Left renal pelvis (tissue), 4 donors: Measurements from ENCODE around the gene NTN4. TPM values are rescaled to one million over a fixed set of nuclear protein-coding genes. Genes with fewer than 3 reads are reported as not detected.
A peak's percentile ranks its signal among the peaks of the same experiment; 100 is the strongest.
"Not testable (repeated sequence)": the region's sequence is repeated elsewhere in the genome, so short reads cannot be mapped to it uniquely, and the experiment has no call there.

Experiments
- DNase-seq, 4 donors: peaks; one replicate each; pipeline ENCODE4 v3.0.0-alpha.2; 2013; ENCODE audit warnings: low read depth in 4 of 4, low spot score in 3 of 4
- polyA plus RNA-seq, 4 donors: library from polyadenylated mRNA; unstranded; fragments of 120-200 nt; gene quantifications; one replicate each; pipeline ENCODE4 v1.2.1, GENCODE V29; 2013; ENCODE audit not compliant: insufficient read length in 4 of 4

NTN4 gene
- polyA plus RNA-seq, 4 donors = 3.3 to 110 (median 104) TPM

DNA sequence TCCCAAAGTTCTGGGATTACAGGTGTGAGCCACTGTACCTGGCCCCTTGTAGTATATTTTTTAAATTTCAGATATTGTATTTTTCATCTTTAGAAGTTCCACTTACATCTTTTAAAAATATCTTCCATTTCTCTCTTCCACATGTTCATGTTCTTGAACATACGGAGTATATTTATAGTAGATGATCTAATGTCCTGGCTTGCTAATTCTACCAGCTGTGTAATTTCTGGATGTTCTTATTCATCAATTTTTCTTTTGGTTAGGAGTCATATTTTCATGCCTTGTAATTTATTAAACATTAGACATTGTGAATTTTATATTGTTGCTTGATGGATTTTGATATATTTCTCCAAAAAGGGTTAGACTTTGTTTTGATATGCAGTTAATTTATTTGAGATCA is 30.8 kb downstream of the NTN4 start:
- DNase-seq = no peak

DNA sequence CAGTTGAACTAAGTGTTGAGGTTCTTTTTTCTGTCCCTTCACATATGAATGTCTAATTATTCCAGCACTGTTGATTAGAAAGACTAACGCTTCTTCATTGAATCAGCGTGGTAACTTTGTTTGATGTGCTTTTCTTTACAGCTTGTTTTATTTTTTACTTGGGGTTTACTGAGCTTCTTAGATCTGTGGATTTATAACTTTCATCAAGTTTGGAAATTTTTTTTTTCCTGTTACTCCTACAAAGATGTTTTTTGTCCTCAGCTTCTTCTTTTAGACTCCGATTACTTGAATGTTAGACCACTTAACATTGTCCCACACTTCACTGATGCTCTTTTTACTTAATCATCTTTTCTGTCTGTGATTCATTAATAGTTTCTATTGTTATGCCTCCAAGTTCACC is 31.5 kb downstream of the NTN4 start:
- no peak for DNase-seq

DNA sequence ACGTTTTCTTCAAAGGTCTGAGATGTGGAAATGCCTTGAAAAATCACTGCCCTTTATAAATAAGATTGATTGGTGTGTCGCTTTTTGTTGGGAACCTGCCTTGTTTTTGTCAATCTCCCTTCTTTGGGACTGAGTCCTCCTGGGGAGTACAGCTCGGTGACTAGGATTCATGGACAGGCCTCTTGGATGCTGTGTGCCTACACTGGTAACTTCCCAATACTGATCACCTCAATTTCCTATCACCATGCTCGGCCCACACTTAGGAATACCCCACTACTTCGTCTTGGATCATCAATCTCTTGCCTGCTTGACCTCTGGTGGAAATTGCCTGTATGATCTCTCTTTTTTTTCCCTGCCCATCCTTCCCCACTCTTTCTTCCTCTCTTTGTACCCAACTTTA is 34.2 kb downstream of the NTN4 start:
- no peak for DNase-seq

DNA sequence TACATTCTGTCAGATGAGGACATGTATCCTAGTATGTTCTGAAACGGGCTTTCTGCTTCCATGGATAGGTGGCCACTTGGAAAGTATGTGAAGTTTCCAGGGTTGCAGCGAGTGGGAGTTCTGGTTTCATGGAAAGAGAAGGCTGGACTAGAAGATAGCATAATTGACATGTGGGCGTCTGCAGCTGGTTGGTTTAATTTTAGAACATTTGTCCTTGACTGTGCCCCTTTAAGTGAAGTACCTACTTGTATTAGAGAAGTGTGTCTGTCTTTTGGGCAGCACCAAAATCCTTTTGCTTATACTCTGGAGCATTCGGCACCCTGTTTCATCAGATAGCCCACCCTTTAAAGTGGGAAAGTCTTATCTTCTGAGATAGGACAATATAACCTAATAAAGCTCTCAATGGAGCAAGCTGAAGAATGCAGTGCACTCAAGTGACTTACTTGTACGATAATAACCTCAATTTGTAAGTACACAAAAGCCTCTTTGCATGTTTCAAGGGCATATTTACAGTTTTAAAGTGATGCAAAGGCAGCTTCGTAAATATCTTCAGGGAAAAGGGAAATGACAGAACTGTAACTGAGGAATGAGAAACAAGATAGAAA is 35.2 kb downstream of the NTN4 start:
- DNase-seq = no peak

DNA sequence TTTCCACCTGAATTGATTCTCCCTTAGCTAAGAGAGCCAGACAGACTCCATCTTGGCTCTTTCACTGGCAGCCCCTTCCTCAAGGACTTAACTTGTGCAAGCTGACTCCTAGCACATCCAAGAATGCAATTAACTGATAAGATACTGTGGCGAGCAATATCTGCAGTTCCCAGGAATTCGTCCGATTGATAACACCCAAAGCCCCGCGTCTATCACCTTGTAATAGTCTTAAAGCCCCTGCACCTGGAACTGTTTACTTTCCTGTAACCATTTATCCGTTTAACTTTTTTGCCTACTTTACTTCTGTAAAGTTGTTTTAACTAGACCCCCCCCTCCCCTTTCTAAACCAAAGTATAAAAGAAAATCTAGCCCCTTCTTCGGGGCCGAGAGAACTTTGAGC is 44.5 kb downstream of the NTN4 start:
- DNase-seq = not testable (repeated sequence)

DNA sequence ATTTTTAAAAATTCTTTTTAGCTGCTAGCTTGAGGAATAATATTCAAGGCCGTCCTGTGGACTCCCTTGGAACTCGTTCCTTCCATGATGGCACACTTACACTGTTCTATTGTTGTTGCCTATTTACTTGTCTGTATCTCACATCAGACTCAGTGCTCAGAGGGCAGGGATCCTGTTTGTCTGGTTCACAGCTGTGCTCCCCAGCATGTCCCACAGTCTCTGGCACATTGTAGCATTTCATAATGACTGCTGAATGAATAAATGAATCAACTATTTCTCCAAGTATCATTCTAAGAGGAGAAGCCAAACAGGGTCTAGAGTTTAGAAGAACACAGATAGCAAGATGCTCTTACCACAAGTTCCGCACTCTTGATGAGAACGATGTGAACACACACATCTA is 48.0 kb downstream of the NTN4 start:
- DNase-seq = no peak

DNA sequence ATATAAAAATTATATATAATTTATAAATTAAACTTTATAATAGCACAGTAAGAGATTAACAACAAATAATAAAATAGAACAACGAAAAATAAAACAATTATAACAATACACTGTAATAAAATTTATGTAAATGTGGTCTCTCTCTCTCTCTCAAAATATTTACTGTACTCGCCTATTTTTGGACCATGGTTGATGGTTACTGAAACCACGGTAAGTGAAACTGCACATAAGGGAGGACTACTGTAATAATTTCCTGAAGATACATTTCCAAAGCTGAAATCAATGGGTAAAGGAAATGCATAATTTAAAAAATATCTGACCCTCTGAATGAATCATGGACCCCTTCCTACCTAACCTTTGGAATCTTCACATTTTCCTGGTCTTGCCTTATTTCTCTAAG is 48.9 kb downstream of the NTN4 start:
- no peak for DNase-seq

DNA sequence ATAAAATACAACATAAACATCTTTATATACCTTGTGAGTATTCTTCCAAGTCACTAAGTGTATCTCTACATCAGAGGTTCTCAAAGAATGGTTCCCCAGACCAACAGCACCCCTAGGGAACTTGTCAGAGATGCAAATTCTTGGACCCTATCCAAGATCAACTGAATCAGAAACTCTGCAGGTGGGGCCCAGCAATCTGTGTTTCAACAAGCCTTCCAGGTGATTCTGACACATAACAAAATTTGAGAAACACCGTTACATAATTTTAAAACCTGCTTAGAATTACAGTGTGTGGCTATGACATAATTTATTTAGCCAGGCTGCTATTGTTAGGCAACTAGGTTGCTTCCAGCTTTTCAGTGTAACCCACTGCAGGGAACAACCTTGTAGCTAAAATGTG is 49.8 kb downstream of the NTN4 start:
- DNase-seq = no peak

DNA sequence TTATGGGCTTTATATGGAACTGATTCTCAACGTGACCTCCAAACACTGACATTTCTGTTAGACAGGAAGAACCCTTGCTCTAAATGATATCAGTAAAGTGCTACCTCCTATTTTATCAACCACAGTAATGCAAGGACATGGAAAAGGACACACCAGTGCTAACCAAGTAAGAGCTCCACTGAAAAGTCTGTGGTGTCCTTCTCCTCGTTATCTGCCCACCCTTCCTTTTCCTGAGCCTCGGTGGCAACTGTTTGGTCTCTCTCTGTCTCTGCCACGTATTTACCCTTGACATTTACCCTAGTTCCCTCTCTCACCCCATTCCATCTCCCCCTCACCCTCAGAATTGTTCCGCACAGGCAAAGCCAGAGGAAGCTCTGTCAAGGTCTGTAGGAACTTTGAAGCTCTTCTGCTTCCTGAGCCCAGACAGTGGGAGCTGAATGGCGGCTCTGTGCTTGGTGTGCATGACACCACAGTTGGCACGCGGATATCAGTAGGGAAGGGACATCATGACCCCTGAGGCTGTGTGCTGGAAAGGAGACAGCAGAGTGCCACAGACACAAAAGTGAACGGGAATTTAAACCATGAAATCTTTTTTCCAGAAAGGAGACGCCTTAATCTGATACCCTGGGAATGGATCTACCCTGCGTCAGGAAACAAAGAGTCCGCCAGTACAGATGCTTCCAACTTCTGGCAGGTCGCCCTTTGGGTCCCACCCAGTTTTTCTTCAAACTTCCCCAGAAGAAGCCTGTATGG is 50.8 kb downstream of the NTN4 start:
- DNase-seq = no peak

DNA sequence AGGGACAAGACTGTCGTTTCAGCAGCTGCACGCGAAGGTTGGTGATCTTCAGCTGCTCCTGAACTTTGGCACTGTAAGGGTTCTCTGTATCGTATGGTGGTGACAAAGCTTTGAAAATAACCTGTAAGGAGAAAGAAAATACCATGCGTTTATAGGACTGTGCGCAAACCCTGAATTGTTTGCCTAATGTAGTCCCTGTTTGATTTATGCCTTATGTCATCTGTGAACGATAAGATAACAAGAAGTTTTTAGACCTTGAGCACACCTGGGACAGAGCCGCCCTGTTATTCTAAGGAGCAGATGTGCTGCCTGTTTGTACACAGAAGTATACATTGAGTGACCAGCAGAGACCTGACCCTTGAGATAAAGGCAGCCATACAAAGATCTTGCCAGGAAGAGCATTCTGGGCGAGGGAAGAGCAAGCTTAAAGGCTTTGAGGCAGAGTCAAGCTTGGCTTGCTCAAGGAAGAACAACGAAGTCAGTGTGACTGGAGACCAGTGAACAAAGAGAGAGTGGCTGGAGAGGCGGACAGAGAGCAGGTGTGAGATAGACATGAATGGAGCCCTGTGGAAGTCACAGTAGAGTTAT is 52.4 kb downstream of the NTN4 start:
- no peak for DNase-seq

DNA sequence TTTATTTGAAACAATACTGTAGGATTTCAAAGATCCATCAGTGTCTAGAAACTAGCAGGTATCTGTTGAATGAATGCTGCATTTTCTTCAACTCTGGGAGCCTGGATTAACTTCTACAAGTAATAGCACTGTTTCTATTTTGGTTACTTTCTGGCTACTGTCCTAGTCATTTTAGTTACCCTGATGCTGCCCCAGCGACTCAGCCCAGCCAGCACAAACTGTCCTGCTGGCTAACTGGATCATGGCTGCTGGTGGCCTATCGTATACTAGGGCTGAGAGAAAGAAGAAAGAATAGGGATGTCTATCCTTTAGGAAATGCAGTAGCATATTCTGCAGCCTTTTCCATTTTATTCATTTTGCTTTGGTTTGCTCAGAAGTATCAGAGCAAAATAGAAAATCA is 53.9 kb downstream of the NTN4 start:
- DNase-seq = no peak

DNA sequence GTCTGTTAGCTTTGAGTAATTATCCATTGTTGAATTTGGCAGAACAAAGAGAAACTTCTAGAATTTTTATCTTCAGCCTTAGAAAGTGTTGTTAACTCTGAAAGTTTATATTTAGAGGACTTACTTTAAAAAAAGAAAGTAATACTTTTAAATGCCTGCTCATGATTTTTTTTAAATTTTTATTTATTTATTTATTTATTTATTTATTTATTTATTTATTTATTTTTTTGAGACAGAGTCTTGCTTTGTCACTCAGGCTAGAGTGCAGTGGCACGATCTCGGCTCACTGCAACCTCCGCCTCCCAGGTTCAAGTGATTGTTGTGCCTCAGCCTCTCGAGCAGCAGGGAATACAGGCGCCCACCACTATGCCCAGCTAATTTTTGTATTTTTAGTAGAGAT is 54.8 kb downstream of the NTN4 start:
- DNase-seq = not testable (repeated sequence)

DNA sequence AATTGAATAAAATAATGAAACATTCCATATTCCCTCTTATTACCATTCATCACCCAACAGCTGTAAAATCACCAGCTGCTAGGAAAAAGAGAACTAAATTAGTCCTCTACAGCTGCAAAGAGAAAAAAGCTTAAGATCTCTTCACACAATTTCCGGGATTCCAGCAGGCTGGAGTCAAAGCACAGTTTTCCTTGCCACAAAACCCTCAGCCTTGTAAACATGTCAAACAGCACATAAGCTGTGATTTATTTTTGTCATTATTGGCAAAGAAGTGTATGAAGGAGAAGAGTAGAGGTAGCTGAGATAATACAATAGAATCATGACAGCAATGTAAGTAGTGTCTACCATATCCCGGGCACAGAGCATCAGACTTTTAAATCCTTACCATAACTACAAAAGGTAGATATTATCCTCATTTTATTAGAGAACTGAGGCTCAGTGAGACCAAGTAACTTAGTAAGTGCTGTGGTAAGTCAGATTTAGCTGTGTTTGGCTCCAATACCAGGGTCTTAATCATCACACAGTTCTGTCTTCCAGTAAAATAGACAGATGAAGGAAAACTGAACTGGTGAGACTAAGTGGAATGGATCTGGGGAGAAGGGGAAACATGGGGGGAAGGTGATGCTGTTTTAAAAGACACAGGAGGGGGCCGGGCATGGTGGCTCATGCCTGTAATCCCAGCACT is 57.3 kb downstream of the NTN4 start:
- peak in 3 of 4 donors; percentile 22 to 47 (median 34) for DNase-seq

DNA sequence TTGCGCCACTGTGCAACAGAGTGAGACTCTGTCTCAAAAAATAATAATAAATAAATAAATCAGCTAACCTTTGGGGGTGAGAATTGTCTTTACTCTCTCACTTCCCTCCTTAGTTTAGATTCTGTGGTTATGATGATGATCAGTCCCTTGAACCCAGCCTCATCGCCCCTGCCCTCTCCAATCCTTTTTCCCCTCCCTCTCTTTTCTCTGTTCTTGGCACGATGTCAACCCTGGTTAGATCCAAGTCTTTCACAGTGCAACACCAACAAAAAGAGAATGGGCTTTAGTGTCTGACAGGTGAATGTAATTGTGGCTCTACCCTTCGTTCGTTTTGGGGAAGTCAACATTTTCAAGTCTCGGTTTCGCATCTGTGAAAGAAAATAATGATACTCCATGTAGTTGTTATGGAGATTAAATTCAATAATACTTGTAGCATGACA is 59.0 kb downstream of the NTN4 start:
- no peak for DNase-seq

DNA sequence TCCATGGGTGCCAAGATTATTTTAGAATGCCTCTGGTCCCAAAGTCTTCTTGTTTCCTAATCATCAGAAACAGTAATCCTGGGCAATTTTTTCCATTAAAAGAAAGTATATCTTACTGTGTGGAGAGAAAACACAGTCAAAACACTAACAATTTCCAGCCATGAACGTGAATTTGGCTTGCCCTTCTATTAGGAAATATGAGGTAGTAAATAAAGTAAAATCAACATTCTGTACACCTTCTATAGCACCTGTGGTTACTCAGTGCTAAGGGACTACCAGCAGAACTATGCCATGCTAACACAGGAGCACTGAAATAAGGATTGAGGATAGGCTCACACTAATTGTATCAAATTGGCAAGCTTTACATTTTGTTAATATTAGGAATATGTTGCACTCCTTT is 60.1 kb downstream of the NTN4 start:
- no peak for DNase-seq

DNA sequence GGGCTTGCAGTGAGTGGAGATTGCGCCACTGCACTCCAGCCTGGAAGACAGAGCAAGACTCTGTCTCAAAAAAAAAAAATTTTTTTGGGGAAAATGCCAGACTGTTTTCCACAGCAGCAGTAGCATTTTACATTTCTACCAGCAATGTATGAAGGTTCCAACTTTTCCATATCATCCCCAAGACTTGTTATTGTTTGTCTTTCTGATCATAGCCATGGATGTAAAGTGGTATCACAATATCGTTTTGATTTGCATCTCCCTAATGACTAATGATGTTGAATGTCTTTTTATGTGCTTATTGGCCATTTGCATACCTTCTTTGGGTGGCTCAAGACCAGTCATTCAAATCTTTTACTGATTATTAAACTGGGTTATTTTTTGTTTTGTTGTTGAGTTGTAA is 63.7 kb downstream of the NTN4 start:
- no peak for DNase-seq

DNA sequence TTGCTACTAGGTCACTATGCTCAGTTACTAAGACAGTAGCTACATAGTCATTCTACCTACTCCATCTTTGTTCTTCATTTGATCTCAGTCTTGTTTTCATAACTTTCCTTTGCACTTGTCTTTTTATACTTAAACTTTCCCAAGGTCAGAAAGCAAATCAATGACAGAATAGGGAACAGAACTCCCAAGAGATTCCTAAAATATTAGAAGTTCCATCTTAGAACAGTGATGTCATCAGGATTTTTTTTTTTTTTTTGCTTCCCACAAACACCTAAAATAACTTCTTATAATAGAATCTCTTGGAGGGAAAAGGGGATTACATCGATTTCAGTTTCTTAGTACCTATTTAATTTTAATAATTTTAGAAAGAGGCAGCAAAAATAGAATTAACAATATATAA is 65.8 kb downstream of the NTN4 start:
- DNase-seq = no peak

DNA sequence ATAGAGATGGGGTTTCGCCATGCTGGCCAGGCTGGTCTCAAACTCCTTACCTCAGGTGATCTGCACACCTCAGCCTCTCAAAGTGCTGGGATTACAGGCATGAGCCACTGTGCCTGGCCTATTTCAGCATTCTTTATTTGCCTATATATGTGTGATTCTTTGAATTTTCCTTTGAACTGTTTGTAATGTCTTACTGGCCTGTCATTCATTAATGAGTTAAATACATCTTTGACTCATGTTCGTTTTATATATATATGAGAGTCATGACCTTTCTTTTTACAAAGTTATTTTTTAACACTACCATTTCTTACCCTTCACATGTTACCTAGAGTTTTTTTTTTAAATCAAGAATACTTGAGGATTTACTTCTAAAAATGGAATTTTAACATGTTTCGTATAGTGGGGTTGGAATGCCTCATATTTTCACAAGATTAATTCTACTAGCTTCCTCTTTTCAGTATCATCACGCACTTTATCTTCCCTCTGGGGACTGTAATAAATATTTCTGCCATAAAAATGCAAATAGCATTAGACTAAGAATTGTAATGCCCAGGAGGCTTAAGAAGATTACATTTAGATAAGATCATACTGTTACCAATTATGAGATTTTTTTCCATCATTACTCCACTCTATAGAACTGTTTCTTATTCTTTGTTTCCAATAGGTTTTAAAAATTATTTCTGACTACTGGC is 66.7 kb downstream of the NTN4 start:
- no peak for DNase-seq

DNA sequence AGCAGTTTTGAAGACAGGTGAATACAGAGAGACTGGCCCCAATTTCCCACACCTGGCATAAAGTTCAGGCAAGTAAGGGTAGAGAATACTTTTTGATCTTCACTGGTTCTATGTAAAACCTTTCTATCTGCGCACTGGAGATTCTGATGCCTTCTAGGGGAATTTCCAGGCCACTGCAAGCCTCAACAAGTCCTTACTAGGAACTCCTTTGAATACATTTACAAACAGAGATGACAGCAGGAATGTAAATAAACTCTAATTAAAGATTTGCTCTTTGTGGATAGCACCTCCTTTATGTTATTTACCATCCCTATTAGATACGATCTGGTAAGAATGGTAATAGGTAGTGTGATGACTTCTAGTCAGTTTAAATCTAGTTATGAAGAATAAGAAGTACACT is 69.2 kb downstream of the NTN4 start:
- DNase-seq = no peak

DNA sequence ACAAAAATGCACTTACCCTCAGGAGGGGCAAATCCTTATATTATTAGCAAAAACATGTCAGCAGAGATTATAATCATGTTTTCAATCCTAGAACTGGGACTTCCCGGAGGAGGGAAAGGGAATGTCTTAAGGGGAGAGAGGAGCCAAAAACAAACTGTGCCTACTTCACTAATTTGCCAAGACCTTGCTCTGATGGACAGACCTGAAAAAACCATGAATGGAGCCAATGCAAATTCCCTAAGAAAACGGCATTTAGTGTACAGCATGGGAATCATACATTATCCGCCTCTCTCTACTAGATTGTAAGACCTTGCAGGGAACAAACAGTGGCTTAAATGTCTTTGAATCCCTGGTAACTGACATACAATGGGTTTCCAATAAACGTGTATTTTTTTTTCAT is 70.4 kb downstream of the NTN4 start:
- DNase-seq = no peak

DNA sequence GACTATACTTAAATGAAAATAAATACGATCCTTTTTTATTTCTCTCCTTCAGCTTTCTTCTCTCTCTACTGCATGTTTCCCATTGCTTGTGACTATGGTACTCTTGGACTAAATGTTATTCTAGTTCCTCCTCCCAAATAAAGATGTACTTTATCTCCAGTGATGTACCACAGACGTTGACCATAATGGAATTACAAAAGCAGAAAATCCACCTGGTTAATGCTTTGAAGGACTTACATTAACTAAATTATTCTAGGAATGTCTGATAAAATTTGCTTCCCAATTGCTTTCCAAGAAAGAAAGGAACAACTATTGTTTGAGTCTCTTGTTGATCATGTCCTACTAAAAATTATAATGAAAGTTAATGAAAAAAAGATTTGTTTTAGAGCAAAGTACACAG is 71.8 kb downstream of the NTN4 start:
- no peak for DNase-seq
